Activated naive CD4-positive, alpha-beta T cell treated with anti-CD3 and anti-CD28 coated beads, Interleukin-2, amount 50 U/mL, for 72 hours (primary cell): ENCODE data around the gene FOSL2. TPM values are rescaled to one million over a fixed set of nuclear protein-coding genes. Genes with fewer than 3 reads are reported as not detected.

Experiments
- ATAC-seq, 2 donors: fragments of 150-1000 bp; cut with Tn5 transposase; 2 replicates each; pipeline ENCODE4 v1.10.0; 2021; ENCODE audit warnings: mild to moderate bottlenecking in 2 of 2, moderate library complexity in 2 of 2
- DNase-seq, 2 donors: peaks; one replicate each; pipeline ENCODE4 v3.0.0; 2021 to 2022; ENCODE audit warnings: low spot score in 2 of 2
- H3K27ac Mint-ChIP-seq, 2 donors: one replicate each; pipeline ENCODE4 v1.8.0; 2022; ENCODE audit warnings: mild to moderate bottlenecking in 2 of 2, mixed read lengths in 2 of 2
- H3K36me3 Mint-ChIP-seq, 2 donors: one replicate each; pipeline ENCODE4 v1.8.0; 2022; ENCODE audit warnings: mixed read lengths in 2 of 2
- H3K9me3 Mint-ChIP-seq, 2 donors: one replicate each; pipeline ENCODE4 v1.8.0; 2022; ENCODE audit warnings: mixed read lengths in 2 of 2
- total RNA-seq, 2 donors: library from RNA; stranded (reverse); gene quantifications; one replicate each; pipeline ENCODE4 v1.2.3, GENCODE V29; 2022

The FOSL2 gene
- total RNA-seq, 2 donors from 2014 or later, result 99.3 to 153 TPM

GRCh38 chr2:28425464-28425835 is 32.8 kb downstream of the FOSL2 start:
- Mint-ChIP-seq H3K9me3 (no peaks in the 10 kb centered on the region), H3K36me3 (peaks cover 0 to 6% of the 10 kb centered on the region in 2 donors)
- no peak for ATAC-seq

GRCh38 chr2:28427741-28428415 is 35.2 kb downstream of the FOSL2 start:
- DNase-seq (no peak), ATAC-seq (no peak)
- Mint-ChIP-seq H3K36me3 (peaks cover 0 to 3% of the 10 kb centered on the region in 2 donors), H3K27ac (no peak overlapping the region), H3K9me3 (peaks cover 0 to 2% of the 10 kb centered on the region in 2 donors)

More at GRCh38 chr2:28425464-28425835, 32.8 kb downstream of the FOSL2 start:
- peak overlapping the region; percentile 50 to 89 for H3K27ac Mint-ChIP-seq
- DNase-seq, result no peak

DNA sequence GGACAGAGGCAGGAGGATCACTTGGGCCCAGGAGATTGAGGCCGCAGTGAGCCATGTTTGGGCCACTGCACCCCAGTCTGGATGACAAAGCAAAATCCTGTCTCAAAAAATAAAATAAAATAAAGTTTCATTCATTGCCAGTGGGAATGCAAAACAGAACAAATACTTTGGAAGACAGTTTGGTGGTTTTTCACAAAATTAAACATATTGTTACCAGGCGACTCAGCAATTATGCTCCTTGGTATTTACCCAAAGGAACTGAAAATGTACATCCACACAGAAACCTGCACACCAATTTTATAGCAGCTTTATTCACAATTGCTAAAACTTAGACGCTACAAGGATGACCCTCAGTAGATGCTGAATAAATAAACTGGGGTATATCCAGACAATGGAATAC is 35.8 kb downstream of the FOSL2 start:
- Mint-ChIP-seq H3K27ac (no peak overlapping the region), H3K9me3 (peaks cover 0 to 5% of the 10 kb centered on the region in 2 donors)
- no peak for ATAC-seq

GRCh38 chr2:28429636-28430376 is 37.1 kb downstream of the FOSL2 start:
- Mint-ChIP-seq H3K9me3 (peaks cover 0 to 11% of the 10 kb centered on the region in 2 donors), H3K27ac (no peak overlapping the region), H3K36me3 (peaks cover 0 to 16% of the 10 kb centered on the region in 2 donors)
- no peak for ATAC-seq
- DNase-seq, result no peak

More for the DNA sequence above, 35.8 kb downstream of the FOSL2 start:
- DNase-seq, result no peak
- H3K36me3 Mint-ChIP-seq, result peaks cover 0 to 9% of the 10 kb centered on the region in 2 donors

DNA sequence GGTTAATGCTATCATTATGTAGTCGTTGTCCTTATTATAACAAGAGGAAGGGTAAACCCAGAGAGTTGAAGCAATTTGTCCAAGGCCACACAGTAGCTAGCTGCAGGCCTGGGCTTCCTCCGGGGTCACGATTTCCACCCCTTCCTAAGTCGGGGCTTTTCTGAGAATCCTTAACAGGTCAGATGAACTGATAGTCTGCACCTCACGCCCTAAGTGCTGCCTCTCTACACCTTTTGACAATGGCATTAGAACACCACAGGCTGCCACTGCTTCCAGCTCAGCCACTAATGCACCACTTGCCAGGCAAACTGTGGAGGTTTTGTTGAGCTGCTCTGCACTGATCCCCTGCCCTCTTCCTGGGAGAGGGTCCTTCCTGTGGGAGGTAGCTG is 37.7 kb downstream of the FOSL2 start:
- Mint-ChIP-seq H3K36me3 (peaks cover 0 to 16% of the 10 kb centered on the region in 2 donors), H3K27ac (no peak overlapping the region), H3K9me3 (peaks cover 0 to 11% of the 10 kb centered on the region in 2 donors)
- DNase-seq (no peak), ATAC-seq (no peak)

DNA sequence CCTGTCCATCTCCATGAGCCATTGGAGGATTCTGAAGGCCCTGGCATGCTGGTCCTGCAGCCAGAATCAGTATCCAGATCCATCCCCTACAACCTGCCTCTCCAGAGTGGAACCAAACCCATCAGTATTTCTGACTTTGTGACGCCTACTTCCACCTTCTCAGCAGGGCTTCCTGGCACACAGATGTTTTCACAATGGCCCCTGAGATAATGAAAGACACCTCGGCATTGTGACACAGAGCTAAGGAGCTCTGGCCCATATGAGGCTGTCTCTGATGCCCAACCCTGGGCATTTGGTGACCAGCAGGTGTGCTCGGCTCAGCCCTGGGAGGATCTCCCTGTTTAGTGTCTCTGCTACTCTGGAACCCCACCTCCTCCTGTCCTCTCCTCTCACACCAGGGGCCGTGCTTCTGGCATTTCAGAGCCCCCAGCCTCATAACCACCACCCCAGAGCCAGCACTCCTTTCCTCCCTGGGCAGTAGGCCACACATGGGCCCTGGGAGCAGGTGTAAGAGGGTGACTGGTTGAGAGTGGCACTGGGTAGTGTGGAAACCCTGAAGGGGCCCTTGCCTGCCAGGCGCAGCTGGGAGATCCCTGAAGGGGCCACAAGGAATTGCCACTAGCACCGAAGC is 38.2 kb downstream of the FOSL2 start:
- Mint-ChIP-seq H3K27ac (no peak overlapping the region), H3K9me3 (peaks cover 0 to 11% of the 10 kb centered on the region in 2 donors), H3K36me3 (peaks cover 0 to 16% of the 10 kb centered on the region in 2 donors)
- ATAC-seq (no peak), DNase-seq (no peak)

- ATAC-seq (no peak), DNase-seq (no peak)
- Mint-ChIP-seq H3K27ac (no peak overlapping the region), H3K36me3 (peaks cover 0 to 16% of the 10 kb centered on the region in 2 donors), H3K9me3 (peaks cover 0 to 11% of the 10 kb centered on the region in 2 donors)
Measured at GRCh38 chr2:28431741-28432140, 39.1 kb downstream of the FOSL2 start.

- Mint-ChIP-seq H3K36me3 (peaks cover 0 to 16% of the 10 kb centered on the region in 2 donors), H3K27ac (no peak overlapping the region), H3K9me3 (peaks cover 0 to 11% of the 10 kb centered on the region in 2 donors)
- DNase-seq, result no peak
- no peak for ATAC-seq
Measured at GRCh38 chr2:28432362-28432761, 39.7 kb downstream of the FOSL2 start.

DNA sequence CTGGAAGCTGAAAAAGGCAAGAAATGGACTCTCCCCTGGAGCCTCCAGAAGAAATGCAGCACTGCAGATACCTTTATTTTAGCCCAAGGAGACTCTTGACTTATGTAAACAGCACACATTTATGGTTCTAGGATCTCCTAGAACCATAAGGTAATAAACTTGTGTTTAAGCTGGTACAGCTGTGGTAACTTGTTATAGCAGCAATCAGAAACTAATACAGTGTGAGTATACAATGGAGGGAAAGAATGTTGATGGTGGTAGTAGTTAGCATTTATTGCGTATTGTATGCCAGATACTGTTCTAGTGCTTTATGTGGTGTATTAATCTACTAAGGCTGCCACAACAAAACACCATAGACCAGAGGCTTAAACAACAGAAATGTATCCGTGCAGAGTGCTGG is 40.6 kb downstream of the FOSL2 start:
- H3K9me3 Mint-ChIP-seq, result peaks cover 0 to 11% of the 10 kb centered on the region in 2 donors
- H3K27ac Mint-ChIP-seq, result peak overlapping the region in 1 of 2 donors; percentile 40
- peaks cover 0 to 16% of the 10 kb centered on the region in 2 donors for H3K36me3 Mint-ChIP-seq
- ATAC-seq, result no peak
- DNase-seq, result no peak

GRCh38 chr2:28433935-28434599 is 41.4 kb downstream of the FOSL2 start:
- peak overlapping the region in 1 of 2 donors; percentile 40 for H3K27ac Mint-ChIP-seq
- H3K36me3 Mint-ChIP-seq, result peaks cover 0 to 16% of the 10 kb centered on the region in 2 donors
- H3K9me3 Mint-ChIP-seq, result peaks cover 0 to 11% of the 10 kb centered on the region in 2 donors
- peak in 1 of 2 donors; percentile 65 for ATAC-seq
- DNase-seq, result no peak

DNA sequence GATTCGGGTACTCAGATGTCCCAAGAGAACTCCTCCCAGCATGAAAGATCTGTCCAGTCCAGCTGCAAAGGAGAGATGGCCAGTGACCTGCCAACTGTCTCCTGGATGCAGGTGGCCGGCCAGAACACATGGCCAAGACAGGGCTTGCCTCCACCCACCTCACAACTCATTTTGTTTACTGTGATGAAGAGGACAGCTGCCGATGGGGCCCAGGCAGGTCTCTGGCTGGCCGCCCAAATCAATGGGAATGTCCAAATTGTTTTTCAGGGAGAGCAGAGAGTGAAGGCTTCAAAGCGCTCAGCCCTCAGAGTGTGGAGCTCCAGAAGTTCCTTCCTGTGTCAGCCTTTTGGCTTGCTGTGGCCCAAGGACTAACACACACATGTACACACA is 41.9 kb downstream of the FOSL2 start:
- H3K9me3 Mint-ChIP-seq, result peaks cover 0 to 11% of the 10 kb centered on the region in 2 donors
- H3K27ac Mint-ChIP-seq, result no peak overlapping the region

GRCh38 chr2:28435241-28435640 is 42.6 kb downstream of the FOSL2 start:
- H3K9me3 Mint-ChIP-seq, result peaks cover 0 to 11% of the 10 kb centered on the region in 2 donors
- DNase-seq, result no peak
- no peak for ATAC-seq
- H3K27ac Mint-ChIP-seq, result no peak overlapping the region
- H3K36me3 Mint-ChIP-seq, result peaks cover 0 to 16% of the 10 kb centered on the region in 2 donors

More for the DNA sequence above, 41.9 kb downstream of the FOSL2 start:
- DNase-seq (no peak), ATAC-seq (no peak)
- H3K36me3 Mint-ChIP-seq, result peaks cover 0 to 16% of the 10 kb centered on the region in 2 donors

DNA sequence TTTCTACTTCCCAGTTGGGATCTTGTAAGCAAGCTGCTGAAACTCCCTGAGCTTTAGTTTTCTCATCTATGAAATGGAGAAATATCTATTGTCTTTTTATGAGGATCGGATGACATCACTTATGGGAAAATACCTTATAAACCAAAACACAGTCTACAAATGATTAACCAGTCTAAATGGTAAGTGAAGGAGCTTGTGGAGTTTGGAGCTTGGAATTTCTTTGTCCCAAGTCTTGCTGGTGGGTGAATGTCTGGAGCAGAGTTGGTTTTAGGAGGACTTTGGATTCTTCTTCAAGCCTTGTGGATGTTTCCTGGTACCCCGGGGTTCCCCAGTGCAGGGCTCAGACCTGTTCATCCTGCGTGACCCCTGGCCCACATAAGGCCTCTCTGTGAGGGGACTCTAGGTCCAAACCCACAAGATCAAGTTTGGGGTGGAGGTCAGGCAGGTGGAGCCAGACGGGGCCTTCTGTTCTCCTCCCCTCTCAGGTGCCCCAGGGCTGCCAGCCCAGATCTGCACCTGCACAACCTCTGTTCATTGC is 43.2 kb downstream of the FOSL2 start:
- ATAC-seq, result no peak
- peaks cover 0 to 11% of the 10 kb centered on the region in 2 donors for H3K9me3 Mint-ChIP-seq
- no peak for DNase-seq
- H3K36me3 Mint-ChIP-seq, result peaks cover 0 to 16% of the 10 kb centered on the region in 2 donors
- peak overlapping the region in 1 of 2 donors; percentile 48 for H3K27ac Mint-ChIP-seq

- ATAC-seq, result no peak
- no peak for DNase-seq
- peaks cover 0 to 11% of the 10 kb centered on the region in 2 donors for H3K9me3 Mint-ChIP-seq
- H3K27ac Mint-ChIP-seq, result peak overlapping the region in 1 of 2 donors; percentile 48
- peaks cover 0 to 17% of the 10 kb centered on the region in 2 donors for H3K36me3 Mint-ChIP-seq
Measured at GRCh38 chr2:28436525-28437051, 43.9 kb downstream of the FOSL2 start.

DNA sequence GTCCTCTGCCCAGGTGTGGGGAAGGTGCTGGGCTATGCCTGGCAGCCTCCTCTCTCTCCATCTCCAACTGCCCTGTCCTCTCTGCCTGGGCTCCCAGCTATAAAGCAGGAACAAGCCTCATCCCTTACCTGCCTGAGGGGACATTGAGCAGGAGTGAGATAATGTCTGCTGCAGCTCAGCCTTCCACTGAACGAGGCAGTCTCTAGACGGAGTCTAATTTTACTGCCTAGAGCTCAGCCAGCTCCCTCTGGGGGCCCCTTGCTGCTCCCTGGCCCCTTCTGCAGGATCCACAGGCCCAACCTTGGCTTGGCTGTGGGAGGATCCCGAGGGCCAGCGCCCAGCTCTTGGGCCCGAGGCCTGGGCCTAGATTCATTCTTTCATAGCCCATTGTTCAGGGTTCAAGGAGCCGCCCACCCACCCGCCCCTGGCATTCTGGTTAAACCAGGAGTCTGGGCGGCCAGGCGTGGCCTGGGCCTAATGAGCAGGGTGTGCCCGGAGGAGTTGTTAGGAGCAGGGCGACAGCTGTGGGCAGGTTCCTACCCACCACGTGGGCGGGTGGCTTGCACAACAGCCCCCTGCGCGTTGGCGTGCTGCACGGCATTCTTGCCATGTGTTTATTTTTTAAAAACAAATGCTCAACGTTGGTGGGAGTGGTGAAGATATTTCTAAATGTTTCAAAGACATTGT is 44.6 kb downstream of the FOSL2 start:
- Mint-ChIP-seq H3K9me3 (peaks cover 4 to 16% of the 10 kb centered on the region in 2 donors), H3K27ac (no peak overlapping the region), H3K36me3 (peaks cover 0 to 21% of the 10 kb centered on the region in 2 donors)
- DNase-seq (no peak), ATAC-seq (no peak)
